H1 (cell line): ENCODE data around the gene NMT1. TPM values are rescaled to one million over a fixed set of nuclear protein-coding genes. Genes with fewer than 3 reads are reported as not detected.

ENCODE experiments used
- CEBPB ChIP-seq: IDR thresholded peaks from 2 replicates; pipeline ENCODE4 v1.6.1; 2012; ENCODE audit warnings: low read depth, low read length
- EGR1 ChIP-seq: IDR thresholded peaks from 2 replicates; pipeline ENCODE4 v1.6.1; 2011; ENCODE audit warnings: low read depth, low read length, borderline replicate concordance
- EP300 ChIP-seq, 2 experiments: IDR thresholded peaks; 1 replicate in 1 of 2; 2 replicates in 1 of 2; pipeline ENCODE4 v1.6.1; 2011 to 2012; ENCODE audit warnings: low read depth in 2 of 2, low read length in 2 of 2, mild to moderate bottlenecking in 2 of 2, borderline replicate concordance in 1 of 2, inconsistent platforms in 1 of 2, moderate library complexity in 1 of 2
- GABPA ChIP-seq: IDR thresholded peaks from 2 replicates; pipeline ENCODE4 v1.6.1; 2011; ENCODE audit warnings: mild to moderate bottlenecking, low read length, moderate library complexity, borderline replicate concordance; ENCODE audit not compliant: insufficient read depth
- GTF2F1 ChIP-seq: IDR thresholded peaks from 2 replicates; pipeline ENCODE4 v1.6.1; 2012; ENCODE audit warnings: low read depth, low read length, improper control_type of control experiment, borderline replicate concordance
- HDAC2 ChIP-seq, 2 experiments: fragments of 300-600 bp in 1 of 2; sonication (generic) in 1 of 2; IDR thresholded peaks; 2 replicates each; pipeline ENCODE4 v1.6.1; 2011 to 2012; ENCODE audit warnings: low read depth in 2 of 2, low read length in 2 of 2, mild to moderate bottlenecking in 2 of 2, moderate library complexity in 2 of 2, borderline replicate concordance in 1 of 2, inconsistent platforms in 1 of 2
- KDM1A ChIP-seq: fragments of 200-600, 300-600 bp; sonication (generic); IDR thresholded peaks from 2 replicates; pipeline ENCODE4 v1.7.1; 2016; ENCODE audit warnings: mild to moderate bottlenecking, low read length, borderline replicate concordance
- NRF1 ChIP-seq: IDR thresholded peaks from 2 replicates; pipeline ENCODE4 v1.6.1; 2011; ENCODE audit warnings: mild to moderate bottlenecking, low read depth, low read length, improper control_type of control experiment
- POLR2A ChIP-seq, 2 experiments: IDR thresholded peaks; 1 replicate in 1 of 2; 2 replicates in 1 of 2; pipeline ENCODE4 v1.6.1; 2011; ENCODE audit warnings: low read depth in 2 of 2, low read length in 2 of 2, mild to moderate bottlenecking in 2 of 2; ENCODE audit errors: control extremely low read depth in 1 of 2
- POU5F1 ChIP-seq: IDR thresholded peaks from 2 replicates; pipeline ENCODE4 v1.6.1; 2011; ENCODE audit warnings: low read depth, mild to moderate bottlenecking, low read length, moderate library complexity
- SIN3A ChIP-seq, 2 experiments: IDR thresholded peaks in 1 of 2; conservative IDR thresholded peaks in 1 of 2; 2 replicates each; pipeline ENCODE4 v1.6.1; 2011 to 2012; ENCODE audit warnings: low read length in 2 of 2, improper control_type of control experiment in 1 of 2, low read depth in 1 of 2, mild to moderate bottlenecking in 1 of 2
- SP2 ChIP-seq: IDR thresholded peaks from 2 replicates; pipeline ENCODE4 v1.6.1; 2012; ENCODE audit warnings: mild to moderate bottlenecking, low read length, inconsistent platforms
- YY1 ChIP-seq: IDR thresholded peaks from 2 replicates; pipeline ENCODE4 v1.6.1; 2011; ENCODE audit warnings: low read depth, mild to moderate bottlenecking, low read length
- polyA plus RNA-seq, 7 experiments: library from polyadenylated mRNA; depleted of rRNA in 3 of 7; stranded (reverse) in 5 of 7; unstranded in 2 of 7; fragments of >200 nt in 5 of 7; fragments of 200-250 nt in 2 of 7; gene quantifications; 1 replicate in 5 of 7; 2 replicates in 1 of 7; 4 replicates in 1 of 7; pipeline versions ENCODE4 v1.2.1 to v1.2.3, GENCODE V29; 2011 to 2013; ENCODE audit warnings: missing spikeins in 2 of 7, mixed read lengths in 2 of 7
- total RNA-seq: library from RNA; stranded (reverse); fragmentation: NEBNext Ultra II Directional; extraction: Animal tissue kit (Norgen Biotek cat#: 25700); gene quantifications from 2 replicates; pipeline ENCODE4 v1.2.1, GENCODE V29; 2021

Gene NMT1
- total and polyA plus RNA-seq, 2 of the 8 experiments (the other 6 are each of a cell fraction or from before 2014, with no cell fraction given): 42.9 to 149 TPM

DNA sequence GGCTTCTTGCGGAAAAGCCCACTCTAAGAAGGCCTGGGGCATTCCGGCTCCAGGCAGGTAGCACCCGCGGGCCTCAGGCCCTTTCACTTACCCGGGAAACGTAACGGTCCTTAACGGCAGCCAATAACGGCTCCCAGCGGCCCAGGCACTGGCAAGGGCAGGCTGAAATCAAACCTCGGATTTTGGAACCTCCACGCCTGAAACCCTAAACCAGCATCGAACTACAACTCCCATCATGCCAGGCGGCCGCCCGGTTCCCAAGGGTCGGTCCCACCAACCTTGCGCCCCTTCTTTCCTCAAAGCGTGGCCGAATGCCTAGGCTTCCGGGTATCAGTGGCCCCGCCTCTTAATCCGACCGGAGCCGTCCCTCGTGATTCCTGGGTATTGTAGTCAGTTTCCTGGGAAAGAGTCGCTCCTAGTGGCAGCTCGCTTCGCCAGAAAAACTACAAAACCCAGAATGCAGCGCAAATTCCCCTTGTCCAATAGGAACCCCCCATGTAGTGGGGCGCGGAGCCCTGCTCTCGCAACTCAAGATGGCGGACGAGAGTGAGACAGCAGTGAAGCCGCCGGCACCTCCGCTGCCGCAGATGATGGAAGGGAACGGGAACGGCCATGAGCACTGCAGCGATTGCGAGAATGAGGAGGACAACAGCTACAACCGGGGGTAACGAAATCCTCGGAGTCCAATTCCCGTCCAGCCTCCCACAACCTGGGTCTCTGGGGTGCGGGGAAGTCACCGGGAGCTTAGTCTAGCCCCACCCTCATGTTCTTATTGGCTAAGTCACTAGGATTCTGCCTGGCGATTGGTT is at the start of gene NMT1 (continued):
- peak; percentile 95 for TF ChIP-seq KDM1A
- TF ChIP-seq SP2: peak; percentile 73
- TF ChIP-seq SIN3A (conservative IDR thresholded peaks at IDR 0.05 in 1 of 2, IDR thresholded peaks at IDR 0.05 in 1 of 2; ENCODE audit: low read depth in 1 of 2, low read length in 2 of 2): 0 out of 4 replicates have a peak, but pooled peaks have one; percentile 42 to 49
- peak; percentile 98 for TF ChIP-seq YY1
- TF ChIP-seq POU5F1: no peak
- TF ChIP-seq GABPA: no peak
- TF ChIP-seq POLR2A (IDR thresholded peaks at IDR 0.05; ENCODE audit: control extremely low read depth in 1 of 2, low read depth in 2 of 2, low read length in 2 of 2): peak; percentile 90 to 97
- TF ChIP-seq HDAC2 (IDR thresholded peaks at IDR 0.05; ENCODE audit: borderline replicate concordance in 1 of 2, low read depth in 2 of 2, low read length in 2 of 2): peak; percentile 81 to 87; a peak in 3 of 4 replicates
- TF ChIP-seq EP300 (IDR thresholded peaks at IDR 0.05; ENCODE audit: borderline replicate concordance in 1 of 2, low read depth in 2 of 2, low read length in 2 of 2): no peak
- TF ChIP-seq CEBPB: peak; percentile 53
- TF ChIP-seq NRF1: no peak
- TF ChIP-seq GTF2F1: peak; percentile 64; the same call in 1 of the 2 replicates
- TF ChIP-seq EGR1: no peak
